Measurements from ENCODE around the gene BMERB1. TPM values are rescaled to one million over a fixed set of nuclear protein-coding genes. Genes with fewer than 3 reads are reported as not detected.
A peak's percentile ranks its signal among the peaks of the same experiment; 100 is the strongest.

Gene BMERB1
- total RNA-seq, 1 donor = 105 TPM

GRCh38 chr16:15547768-15548096 lies 113.3 kb downstream of the BMERB1 start:
- no peak for DNase-seq (ENCODE audit: low read depth)
- TF ChIP-seq CTCF (IDR thresholded peaks at IDR 0.05; ENCODE audit: insufficient read depth, low read length) = no peak

GRCh38 chr16:15548482-15548891 lies 114.1 kb downstream of the BMERB1 start:
- TF ChIP-seq CTCF (IDR thresholded peaks at IDR 0.05; ENCODE audit: insufficient read depth, low read length) = no peak
- H3K4me3 ChIP-seq (ENCODE audit: low read depth, low read length) = no peak overlapping the region
- DNase-seq (ENCODE audit: low read depth) = no peak

More at GRCh38 chr16:15547768-15548096, 113.3 kb downstream of the BMERB1 start:
- H3K4me3 ChIP-seq (ENCODE audit: low read depth, low read length) = no peak overlapping the region

GRCh38 chr16:15552507-15552906 lies 118.1 kb downstream of the BMERB1 start:
- DNase-seq (ENCODE audit: low read depth) = no peak
- no peak overlapping the region for H3K4me3 ChIP-seq (ENCODE audit: low read depth, low read length)
- TF ChIP-seq CTCF (IDR thresholded peaks at IDR 0.05; ENCODE audit: insufficient read depth, low read length) = no peak

DNA sequence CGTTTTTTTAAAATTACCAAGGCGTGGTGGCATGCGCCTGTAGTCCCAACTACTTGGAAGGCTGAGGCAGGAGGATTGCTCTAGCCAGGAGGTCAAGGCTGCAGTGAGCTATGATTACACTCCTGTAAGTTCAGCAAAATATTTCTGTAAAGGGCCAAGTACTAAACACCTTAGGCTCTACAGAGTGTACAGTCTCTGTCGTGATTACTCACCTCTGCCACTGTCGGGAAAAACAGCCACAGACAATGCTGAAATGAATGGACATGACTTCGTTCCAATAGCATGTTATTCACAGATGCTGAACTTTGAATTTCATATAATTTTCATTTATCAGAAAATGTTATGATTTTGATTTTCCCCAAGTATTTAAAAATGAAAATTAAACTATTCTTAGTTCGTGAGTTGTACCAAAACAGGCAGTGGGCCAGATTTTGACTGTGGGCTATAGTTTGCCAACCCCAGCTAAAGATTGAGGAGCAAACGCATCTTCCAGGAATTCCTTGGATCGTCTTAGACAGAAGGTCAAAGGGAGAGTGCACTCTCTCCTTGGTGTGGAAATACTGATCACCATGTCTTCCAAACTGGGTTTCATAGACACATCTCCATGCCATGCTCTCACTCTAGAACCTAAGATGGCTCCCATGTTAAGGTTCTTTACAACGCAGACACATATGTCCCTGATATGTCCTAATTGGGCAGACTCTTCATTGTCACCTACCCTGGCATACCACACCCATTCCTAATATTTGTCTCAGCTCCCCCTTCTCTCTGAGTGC lies 119.1 kb downstream of the BMERB1 start:
- peak; percentile 27 for DNase-seq (ENCODE audit: low read depth)
- TF ChIP-seq CTCF (IDR thresholded peaks at IDR 0.05; ENCODE audit: insufficient read depth, low read length) = no peak

GRCh38 chr16:15556130-15556529 lies 121.7 kb downstream of the BMERB1 start:
- H3K4me3 ChIP-seq (ENCODE audit: low read depth, low read length) = no peak overlapping the region
- TF ChIP-seq CTCF (IDR thresholded peaks at IDR 0.05; ENCODE audit: insufficient read depth, low read length) = no peak
- DNase-seq (ENCODE audit: low read depth) = no peak

More for the DNA sequence above, 119.1 kb downstream of the BMERB1 start:
- H3K4me3 ChIP-seq (ENCODE audit: low read depth, low read length) = no peak overlapping the region

GRCh38 chr16:15557258-15557657 lies 122.9 kb downstream of the BMERB1 start:
- TF ChIP-seq CTCF (IDR thresholded peaks at IDR 0.05; ENCODE audit: insufficient read depth, low read length) = no peak

DNA sequence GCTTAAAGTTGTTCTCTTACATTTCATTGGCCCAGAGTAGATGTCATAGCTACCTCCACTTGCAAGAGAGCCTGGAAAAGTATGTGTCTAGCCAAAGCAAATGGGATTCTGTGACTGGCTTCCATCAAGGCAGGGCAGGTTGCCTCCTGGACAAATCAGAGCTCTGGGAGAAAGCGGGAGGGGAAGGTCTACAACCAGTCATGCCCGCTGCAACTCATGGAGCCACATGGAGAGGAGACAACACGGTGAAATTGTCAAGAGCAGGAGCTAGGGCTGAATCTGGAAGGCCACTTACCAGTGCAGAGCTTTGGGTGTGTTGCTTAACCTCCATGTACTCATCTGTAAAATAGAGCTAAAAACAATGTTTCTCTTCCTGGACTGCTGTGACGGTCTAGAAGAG lies 124.8 kb downstream of the BMERB1 start:
- DNase-seq (ENCODE audit: low read depth) = no peak
- no peak for TF ChIP-seq CTCF (IDR thresholded peaks at IDR 0.05; ENCODE audit: insufficient read depth, low read length)
- H3K4me3 ChIP-seq (ENCODE audit: low read depth, low read length) = no peak overlapping the region

More at GRCh38 chr16:15557258-15557657, 122.9 kb downstream of the BMERB1 start:
- H3K4me3 ChIP-seq (ENCODE audit: low read depth, low read length) = no peak overlapping the region
- no peak for DNase-seq (ENCODE audit: low read depth)
